Activated CD4-positive, alpha-beta T cell treated with anti-CD3 and anti-CD28 coated beads, Interleukin-2, amount 50 U/mL, for 48 hours (primary cell): ENCODE measurements around the gene ATXN1.
"Not testable (repeated sequence)": the region's sequence is repeated elsewhere in the genome, so short reads cannot be mapped to it uniquely, and the experiment has no call there.

Experiments
- DNase-seq, 2 experiments: peaks; one replicate each; pipeline ENCODE4 v3.0.0-alpha.2; 2020

The ATXN1 gene

DNA sequence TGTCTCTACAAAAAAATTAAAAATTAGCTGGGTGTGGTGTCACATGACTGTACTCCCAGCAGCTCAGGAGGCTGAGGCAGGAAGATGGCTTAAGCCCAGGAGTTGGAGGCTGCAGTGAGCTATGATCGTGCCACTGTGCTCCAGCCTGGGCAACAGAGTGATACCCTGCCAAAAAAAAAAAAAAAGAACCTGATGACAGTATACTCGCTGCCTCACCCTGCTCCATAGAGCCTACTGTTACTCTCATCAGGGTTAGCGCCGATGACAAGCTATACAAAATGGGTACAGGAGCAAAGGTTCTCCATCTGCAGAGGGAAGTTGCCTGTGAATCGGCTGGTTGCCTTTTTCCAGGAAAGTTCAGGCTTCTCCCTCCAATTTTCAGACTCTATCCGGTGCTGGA is 469.5 kb downstream of the ATXN1 start:
- DNase-seq: no peak

DNA sequence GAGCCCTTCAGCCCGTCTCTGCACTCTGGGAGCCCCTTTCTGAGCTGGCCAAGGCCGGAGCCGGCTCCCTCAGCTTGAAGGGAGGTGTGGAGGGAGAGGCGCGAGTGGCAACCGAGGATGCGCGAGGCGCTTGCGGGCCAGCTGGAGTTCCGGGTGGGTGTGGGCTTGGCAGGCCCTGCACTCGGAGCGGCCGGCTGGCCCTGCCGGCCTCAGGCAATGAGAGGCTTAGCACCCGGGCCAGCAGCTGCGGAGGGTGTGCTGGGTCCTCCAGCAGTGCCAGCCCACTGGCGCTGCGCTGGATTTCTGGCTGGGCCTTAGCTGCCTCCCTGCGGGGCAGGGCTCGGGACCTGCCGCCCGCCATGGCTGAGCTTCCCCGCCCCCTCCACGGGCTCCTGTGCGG is 473.1 kb downstream of the ATXN1 start:
- DNase-seq: no peak

DNA sequence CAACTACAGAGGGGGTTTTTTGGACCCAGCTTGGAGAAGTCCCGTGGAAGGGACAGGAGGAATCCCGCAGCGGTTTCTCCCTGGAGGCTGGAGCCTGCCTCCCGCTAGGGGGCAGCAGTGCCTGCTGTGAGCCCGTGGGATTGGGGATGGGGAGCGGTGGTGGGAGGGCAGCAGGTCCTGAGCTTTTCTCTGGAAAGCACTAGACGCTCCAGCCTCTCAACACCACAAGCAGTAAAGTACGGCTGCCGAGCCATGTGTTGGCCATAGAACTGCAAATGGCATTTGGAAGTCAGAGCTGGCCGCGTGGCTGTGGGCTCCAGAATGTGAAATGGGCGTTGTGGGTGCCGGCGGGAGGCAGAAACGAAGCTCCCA is 475.1 kb downstream of the ATXN1 start:
- DNase-seq: peak; percentile 47 to 55

- no peak for DNase-seq
Observed at GRCh38 chr6:16285467-16286150, 475.7 kb downstream of the ATXN1 start.

DNA sequence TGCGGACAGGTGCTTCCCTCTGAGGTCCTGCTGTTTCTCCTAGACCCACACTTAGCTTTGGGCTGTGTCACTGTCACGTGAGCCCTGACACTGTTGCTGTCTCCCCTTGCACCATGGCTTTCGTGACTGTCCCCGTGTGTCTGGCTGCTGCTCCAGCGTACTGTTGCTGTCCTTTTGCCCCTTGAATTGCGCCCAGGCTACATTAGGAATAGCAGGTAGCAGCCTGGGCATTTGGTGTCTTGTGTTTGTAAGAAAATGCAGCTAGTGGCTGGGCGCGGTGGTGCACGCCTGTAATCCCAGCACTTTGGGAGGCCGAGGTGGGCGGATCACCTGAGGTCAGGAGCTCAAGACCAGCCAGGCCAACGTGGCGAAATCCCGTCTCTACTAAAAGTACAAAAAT is 476.8 kb downstream of the ATXN1 start:
- no peak for DNase-seq

GRCh38 chr6:16282370-16282769 is 478.9 kb downstream of the ATXN1 start:
- no peak for DNase-seq

DNA sequence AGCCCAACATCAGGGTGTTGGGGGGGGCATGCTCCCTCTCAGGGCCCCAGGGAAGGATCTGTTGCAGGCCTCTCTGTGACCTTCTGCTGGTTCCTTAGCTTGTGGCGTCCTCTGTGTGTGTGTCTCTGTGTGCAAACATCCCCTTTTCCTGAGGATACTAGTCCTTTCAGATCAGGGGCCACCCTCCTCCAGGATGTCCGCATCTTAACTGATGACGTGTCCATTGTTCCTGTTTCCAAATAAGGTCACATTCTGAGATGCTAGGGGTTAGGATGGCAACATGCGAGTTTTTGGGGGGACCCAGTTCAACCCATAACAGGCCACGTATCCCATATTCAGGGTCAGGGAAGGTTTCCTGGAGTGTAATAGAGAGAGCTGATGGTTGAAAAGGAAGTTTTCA is 482.0 kb downstream of the ATXN1 start:
- no peak for DNase-seq

GRCh38 chr6:16278750-16279149 is 482.5 kb downstream of the ATXN1 start:
- DNase-seq: no peak

DNA sequence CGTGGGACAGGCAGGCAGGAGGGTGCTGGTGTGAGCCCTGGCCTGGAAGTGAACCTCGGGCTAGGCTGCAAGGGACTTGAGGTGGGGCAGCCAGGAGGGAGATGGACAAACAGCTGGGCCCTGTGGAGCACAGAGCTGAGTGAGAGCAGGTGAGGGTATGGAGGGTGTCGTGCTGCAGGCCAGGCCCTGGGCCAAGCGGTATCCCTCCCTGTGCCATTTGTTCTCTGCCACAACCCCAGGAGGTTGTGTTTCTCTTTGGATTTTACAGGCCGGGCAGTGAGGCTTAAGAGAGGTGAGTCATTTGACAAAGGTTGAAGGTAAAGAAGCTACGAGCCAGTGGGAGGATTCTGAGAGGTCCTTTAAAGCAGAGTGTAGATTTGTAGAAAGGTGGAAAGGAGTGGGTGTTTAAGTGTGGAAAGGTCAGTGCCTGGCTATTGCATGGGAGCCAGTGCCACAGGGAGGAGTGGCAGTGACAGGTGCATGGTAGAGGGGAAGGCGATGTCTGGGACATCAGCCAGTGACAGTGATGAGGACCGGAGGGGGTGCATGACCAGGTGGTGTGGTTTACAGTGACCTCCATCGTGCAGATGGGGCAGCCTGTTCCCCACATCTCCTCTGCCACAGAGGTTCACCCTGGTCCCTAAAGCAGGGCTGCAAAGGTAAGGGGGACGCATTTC is 483.1 kb downstream of the ATXN1 start:
- DNase-seq: no peak

- peak; percentile 28 to 43 for DNase-seq
Observed at GRCh38 chr6:16277101-16277981, 483.9 kb downstream of the ATXN1 start.

GRCh38 chr6:16274885-16275589 is 486.2 kb downstream of the ATXN1 start:
- no peak for DNase-seq

DNA sequence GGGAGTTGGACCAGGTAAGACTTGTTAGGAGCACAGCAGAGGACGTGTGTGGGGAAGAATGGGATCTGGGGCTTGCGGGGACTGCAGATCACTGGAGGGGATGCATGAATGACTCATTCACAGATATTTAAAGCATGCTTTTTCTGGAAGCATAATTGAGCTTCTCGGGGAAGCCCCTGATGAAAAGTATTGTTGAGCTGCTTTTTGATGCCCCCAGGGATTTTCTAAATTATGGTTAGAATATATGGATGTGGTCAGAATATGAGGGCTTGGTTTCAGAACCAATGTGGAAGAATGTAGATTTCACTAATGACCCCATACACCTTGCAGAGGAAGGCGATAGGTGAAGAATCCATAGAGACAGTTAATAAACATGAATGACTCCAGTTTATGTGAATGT is 486.8 kb downstream of the ATXN1 start:
- DNase-seq: no peak

DNA sequence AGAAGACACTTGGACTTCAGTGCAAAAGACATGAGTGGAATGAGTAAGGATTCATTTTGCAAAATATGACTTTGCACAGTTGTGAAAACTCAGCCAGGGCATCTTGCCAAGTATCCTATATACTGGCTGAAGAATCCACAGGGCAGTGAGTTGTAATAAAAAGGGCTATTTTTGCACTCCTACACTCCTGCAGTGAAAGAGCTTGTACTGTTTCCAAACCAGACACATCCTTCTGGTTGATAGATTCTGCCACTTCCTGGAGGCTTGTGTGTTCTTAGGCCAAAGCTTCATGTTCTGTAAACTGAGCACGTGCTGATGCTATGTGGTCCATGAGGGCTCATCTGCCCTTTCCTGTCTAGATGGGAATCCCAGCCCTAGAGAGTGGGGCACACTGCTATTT is 488.0 kb downstream of the ATXN1 start:
- DNase-seq: no peak

DNA sequence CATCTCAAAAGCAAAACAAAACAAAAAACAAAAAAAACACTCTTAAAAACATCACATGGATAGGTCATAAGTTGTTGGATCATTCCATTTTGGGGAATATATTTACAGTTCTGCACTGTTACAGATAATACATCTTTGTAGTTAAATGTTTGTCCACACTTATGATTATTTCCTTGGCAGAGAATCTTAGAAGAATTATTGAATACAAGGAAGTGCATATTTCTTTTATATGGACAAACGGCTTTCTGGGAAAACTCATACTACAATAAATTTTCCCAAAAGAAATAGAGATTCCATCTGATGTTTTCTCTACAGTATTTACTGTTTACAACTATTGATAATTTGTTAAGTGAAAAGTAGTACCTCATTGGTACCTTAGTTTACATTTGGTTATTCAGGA is 489.1 kb downstream of the ATXN1 start:
- no peak for DNase-seq

GRCh38 chr6:16271428-16271827 is 489.8 kb downstream of the ATXN1 start:
- DNase-seq: no peak

GRCh38 chr6:16270178-16270794 is 491.0 kb downstream of the ATXN1 start:
- DNase-seq: no peak

DNA sequence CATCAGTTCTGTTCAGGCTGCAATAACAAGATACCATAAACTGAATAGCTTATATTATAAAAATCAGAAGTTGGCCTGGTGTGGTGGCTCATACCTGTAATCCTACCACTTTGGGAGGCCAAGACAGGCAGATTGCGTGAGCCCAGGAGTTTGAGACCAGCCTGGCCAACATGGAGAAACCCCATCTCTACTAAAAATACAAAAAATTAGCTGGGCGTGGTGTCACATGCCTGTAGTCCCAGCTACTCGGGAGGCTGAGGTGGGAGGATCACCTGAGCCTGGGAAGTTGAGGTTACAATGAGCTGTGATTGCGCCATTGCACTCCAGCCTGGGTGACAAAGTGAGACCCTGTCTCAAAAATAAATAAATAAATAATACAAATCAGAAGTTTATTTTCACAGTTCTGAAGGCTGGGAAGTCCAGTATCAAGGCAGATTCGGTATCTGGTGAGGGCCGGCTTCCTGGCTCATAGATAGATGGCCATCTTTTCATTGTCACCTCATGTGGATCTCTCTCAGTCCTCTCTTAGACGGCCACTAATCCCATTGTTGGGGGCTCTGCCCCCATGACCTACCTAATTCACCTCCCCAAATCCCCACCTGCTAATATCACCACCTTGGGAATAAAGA is 491.7 kb downstream of the ATXN1 start:
- not testable (repeated sequence) for DNase-seq

DNA sequence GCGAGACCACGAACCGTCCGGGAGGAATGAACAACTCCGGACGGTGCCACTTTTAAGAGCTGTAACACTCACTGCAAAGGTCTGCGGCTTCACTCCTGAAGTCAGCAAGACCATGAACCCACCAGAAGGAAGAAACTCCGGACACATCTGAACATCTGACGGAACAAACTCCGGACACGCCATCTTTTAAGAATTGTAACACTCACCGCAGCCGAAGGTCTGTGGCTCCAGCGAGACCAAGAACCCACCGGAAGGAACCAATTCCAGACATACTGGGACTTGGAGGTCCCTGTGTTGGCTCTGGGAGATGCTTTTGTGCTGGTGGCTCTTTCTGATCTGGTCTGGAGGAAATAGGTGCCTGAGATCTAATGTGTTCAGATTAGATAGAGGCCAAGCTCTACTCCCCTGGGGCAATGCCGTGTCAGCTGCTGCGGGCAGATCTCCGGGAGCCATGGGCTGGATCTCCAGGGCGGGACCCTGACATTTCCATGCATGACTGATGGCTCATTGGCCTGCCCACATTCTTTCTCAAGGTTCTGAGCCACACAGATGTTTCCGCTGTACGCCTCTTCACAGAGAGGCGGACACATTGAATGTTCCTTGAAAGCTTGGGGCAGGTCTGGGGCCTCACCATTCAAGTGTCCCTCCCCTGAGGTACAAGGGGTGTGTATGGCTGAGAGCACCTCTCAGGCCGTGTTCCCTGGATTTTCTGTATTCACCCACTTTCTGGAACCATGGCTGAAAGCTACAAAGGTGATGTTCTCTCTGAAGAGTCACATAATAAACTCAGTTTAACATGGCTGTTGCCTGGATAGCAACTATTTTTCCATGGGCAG is 493.6 kb downstream of the ATXN1 start:
- no peak for DNase-seq

GRCh38 chr6:16265351-16266341 is 495.6 kb downstream of the ATXN1 start:
- peak in 1 of 2 experiments; percentile 3 for DNase-seq

GRCh38 chr6:16264785-16265184 is 496.5 kb downstream of the ATXN1 start:
- DNase-seq: no peak
